GM12878 (cell line): ENCODE data around the gene GNAI2. TPM values are rescaled to one million over a fixed set of nuclear protein-coding genes. Genes with fewer than 3 reads are reported as not detected.

Experiments
- IKZF2 ChIP-seq, 2 experiments: fragments of 450-650 bp; IDR thresholded peaks; 2 replicates each; pipeline ENCODE4 v1.6.1; 2017; ENCODE audit warnings: mild to moderate bottlenecking in 2 of 2, moderate library complexity in 2 of 2
- MEF2B ChIP-seq: fragments of 450-650 bp; IDR thresholded peaks from 2 replicates; pipeline ENCODE4 v1.6.1; 2018; ENCODE audit warnings: mild to moderate bottlenecking, moderate library complexity; ENCODE audit not compliant: partially characterized antibody, poor library complexity, severe bottlenecking
- ZNF217 ChIP-seq: fragments of 450-650 bp; IDR thresholded peaks from 2 replicates; pipeline ENCODE4 v1.6.1; 2017; ENCODE audit warnings: antibody characterized with exemption, mild to moderate bottlenecking
- polyA plus RNA-seq, 11 experiments: library from polyadenylated mRNA; depleted of rRNA in 4 of 11; unstranded in 6 of 11; stranded (reverse) in 5 of 11; fragments of >200 nt; fragmentation: Nextera tagmentation in 4 of 11; fragmentation: Illumina TruSeq in 1 of 11; extraction: Ambion mirVana in 4 of 11; extraction: Trizol in 1 of 11; gene quantifications; 1 replicate in 1 of 11; 2 replicates in 10 of 11; pipeline versions ENCODE4 v1.2.1 to v1.2.3, GENCODE V29; 2011 to 2016; ENCODE audit warnings: inconsistent platforms in 2 of 11, missing spikeins in 2 of 11, low read depth in 1 of 11
- total RNA-seq, 4 experiments: library from RNA; depleted of rRNA in 3 of 4; stranded (reverse); fragments of >200 nt in 3 of 4; fragmentation: Illumina TruSeq in 1 of 4; extraction: Trizol in 1 of 4; gene quantifications; 2 replicates each; pipeline versions ENCODE4 v1.2.1 to v1.2.3, GENCODE V29; 2013 to 2021
- TF ChIP-seq, protein P1 (sequence below): fragments of 450-650 bp; IDR thresholded peaks from 2 replicates; pipeline ENCODE4 v1.6.1; 2017; ENCODE audit warnings: mild to moderate bottlenecking, moderate library complexity
- TF ChIP-seq, protein P2 (sequence below): IDR thresholded peaks from 2 replicates; pipeline ENCODE4 v1.6.1; 2011; ENCODE audit warnings: mild to moderate bottlenecking, low read depth, low read length, moderate library complexity; ENCODE audit not compliant: insufficient replicate concordance

Gene GNAI2
- total and polyA plus RNA-seq, 10 of the 15 experiments (the other 5 are each of a cell fraction or from before 2014, with no cell fraction given), result 5.0 to 346 (median 237) TPM

DNA sequence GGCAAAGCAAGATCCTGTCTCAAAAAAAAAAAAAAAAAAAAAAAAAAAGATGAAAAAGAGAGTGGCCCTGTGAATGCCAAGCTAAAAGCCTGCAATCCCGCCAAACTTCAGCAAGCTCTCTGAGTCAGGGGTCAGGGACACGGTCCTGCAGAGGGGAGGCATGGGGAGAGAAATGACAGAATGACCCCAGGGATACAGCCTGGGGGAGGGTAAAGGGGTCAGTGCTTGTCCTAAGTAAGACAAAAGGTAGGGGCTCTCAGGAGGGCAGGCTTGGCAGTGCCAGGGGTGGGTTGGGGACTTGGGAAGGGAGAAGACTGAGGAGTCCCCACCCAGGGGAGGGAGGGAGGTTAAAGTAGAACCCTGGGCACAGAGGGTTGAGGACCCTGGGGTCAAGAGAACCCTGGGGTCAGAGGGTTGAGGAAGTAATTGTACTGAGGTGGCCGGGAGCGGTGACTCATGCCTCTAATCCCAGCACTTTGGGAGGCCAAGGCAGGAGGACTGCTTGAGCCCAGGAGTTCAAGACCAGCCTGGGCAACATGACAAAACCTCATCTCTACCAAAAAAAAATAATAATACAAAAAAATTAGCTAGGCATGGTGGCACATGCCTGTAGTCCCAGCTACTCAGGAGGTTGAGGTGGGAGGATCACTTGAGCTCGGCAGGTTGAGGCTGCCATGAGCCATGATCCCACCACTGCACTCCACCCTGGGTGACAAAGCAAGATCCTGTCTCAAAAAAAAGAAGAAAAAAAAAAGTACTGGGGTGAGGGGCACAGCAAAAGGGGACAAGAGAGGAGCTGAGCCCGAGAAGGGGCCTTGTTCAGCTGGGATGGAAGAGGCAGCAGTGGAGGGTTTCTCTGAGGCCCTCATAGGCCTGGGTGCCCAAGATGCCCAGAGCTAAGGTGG is 27.7 kb downstream of the GNAI2 start (continued):
- TF ChIP-seq IKZF2 (IDR thresholded peaks at IDR 0.05) (no peak), ZNF217 (no peak), MEF2B (no peak)
- TF ChIP-seq, protein P1, sequence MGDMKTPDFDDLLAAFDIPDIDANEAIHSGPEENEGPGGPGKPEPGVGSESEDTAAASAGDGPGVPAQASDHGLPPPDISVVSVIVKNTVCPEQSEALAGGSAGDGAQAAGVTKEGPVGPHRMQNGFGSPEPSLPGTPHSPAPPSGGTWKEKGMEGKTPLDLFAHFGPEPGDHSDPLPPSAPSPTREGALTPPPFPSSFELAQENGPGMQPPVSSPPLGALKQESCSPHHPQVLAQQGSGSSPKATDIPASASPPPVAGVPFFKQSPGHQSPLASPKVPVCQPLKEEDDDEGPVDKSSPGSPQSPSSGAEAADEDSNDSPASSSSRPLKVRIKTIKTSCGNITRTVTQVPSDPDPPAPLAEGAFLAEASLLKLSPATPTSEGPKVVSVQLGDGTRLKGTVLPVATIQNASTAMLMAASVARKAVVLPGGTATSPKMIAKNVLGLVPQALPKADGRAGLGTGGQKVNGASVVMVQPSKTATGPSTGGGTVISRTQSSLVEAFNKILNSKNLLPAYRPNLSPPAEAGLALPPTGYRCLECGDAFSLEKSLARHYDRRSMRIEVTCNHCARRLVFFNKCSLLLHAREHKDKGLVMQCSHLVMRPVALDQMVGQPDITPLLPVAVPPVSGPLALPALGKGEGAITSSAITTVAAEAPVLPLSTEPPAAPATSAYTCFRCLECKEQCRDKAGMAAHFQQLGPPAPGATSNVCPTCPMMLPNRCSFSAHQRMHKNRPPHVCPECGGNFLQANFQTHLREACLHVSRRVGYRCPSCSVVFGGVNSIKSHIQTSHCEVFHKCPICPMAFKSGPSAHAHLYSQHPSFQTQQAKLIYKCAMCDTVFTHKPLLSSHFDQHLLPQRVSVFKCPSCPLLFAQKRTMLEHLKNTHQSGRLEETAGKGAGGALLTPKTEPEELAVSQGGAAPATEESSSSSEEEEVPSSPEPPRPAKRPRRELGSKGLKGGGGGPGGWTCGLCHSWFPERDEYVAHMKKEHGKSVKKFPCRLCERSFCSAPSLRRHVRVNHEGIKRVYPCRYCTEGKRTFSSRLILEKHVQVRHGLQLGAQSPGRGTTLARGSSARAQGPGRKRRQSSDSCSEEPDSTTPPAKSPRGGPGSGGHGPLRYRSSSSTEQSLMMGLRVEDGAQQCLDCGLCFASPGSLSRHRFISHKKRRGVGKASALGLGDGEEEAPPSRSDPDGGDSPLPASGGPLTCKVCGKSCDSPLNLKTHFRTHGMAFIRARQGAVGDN, result no peak
- TF ChIP-seq, protein P2, sequence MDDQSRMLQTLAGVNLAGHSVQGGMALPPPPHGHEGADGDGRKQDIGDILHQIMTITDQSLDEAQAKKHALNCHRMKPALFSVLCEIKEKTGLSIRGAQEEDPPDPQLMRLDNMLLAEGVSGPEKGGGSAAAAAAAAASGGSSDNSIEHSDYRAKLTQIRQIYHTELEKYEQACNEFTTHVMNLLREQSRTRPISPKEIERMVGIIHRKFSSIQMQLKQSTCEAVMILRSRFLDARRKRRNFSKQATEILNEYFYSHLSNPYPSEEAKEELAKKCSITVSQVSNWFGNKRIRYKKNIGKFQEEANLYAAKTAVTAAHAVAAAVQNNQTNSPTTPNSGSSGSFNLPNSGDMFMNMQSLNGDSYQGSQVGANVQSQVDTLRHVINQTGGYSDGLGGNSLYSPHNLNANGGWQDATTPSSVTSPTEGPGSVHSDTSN, result no peak
